IMR-90 (cell line): ENCODE results near the gene KMT2C.
"Not testable (repeated sequence)": the region's sequence is repeated elsewhere in the genome, so short reads cannot be mapped to it uniquely, and the experiment has no call there.

Experiments used
- CEBPB ChIP-seq: IDR thresholded peaks from 2 replicates; pipeline ENCODE4 v1.6.1; 2012; ENCODE audit warnings: low read depth, low read length, improper control_type of control experiment
- POLR2A ChIP-seq: IDR thresholded peaks from 2 replicates; pipeline ENCODE4 v1.6.1; 2012; ENCODE audit warnings: mild to moderate bottlenecking, low read depth, low read length
- RAD21 ChIP-seq: IDR thresholded peaks from 2 replicates; pipeline ENCODE4 v1.6.1; 2012; ENCODE audit warnings: low read length, improper control_type of control experiment
- TF ChIP-seq, protein P1 (sequence below): conservative IDR thresholded peaks from 2 replicates; pipeline ENCODE4 v1.5.1; 2012; ENCODE audit warnings: mild to moderate bottlenecking, low read depth, low read length, improper control_type of control experiment

GRCh38 chr7:152264915-152265314 lies 170.9 kb downstream of the KMT2C start:
- TF ChIP-seq, protein P1, sequence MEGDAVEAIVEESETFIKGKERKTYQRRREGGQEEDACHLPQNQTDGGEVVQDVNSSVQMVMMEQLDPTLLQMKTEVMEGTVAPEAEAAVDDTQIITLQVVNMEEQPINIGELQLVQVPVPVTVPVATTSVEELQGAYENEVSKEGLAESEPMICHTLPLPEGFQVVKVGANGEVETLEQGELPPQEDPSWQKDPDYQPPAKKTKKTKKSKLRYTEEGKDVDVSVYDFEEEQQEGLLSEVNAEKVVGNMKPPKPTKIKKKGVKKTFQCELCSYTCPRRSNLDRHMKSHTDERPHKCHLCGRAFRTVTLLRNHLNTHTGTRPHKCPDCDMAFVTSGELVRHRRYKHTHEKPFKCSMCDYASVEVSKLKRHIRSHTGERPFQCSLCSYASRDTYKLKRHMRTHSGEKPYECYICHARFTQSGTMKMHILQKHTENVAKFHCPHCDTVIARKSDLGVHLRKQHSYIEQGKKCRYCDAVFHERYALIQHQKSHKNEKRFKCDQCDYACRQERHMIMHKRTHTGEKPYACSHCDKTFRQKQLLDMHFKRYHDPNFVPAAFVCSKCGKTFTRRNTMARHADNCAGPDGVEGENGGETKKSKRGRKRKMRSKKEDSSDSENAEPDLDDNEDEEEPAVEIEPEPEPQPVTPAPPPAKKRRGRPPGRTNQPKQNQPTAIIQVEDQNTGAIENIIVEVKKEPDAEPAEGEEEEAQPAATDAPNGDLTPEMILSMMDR = not testable (repeated sequence)
- not testable (repeated sequence) for TF ChIP-seq POLR2A, CEBPB, RAD21
